Activated CD4-positive, alpha-beta T cell treated with anti-CD3 and anti-CD28 coated beads, Interleukin-2, amount 10 ng/mL, durations not matched to agents 24 days and 14 days (primary cell): Measurements from ENCODE around the gene HIC1. TPM values are rescaled to one million over a fixed set of nuclear protein-coding genes. Genes with fewer than 3 reads are reported as not detected.

Experiments used
- DNase-seq: peaks from one replicate; pipeline ENCODE4 v3.0.0; 2022
- H3K27ac Mint-ChIP-seq: one replicate; pipeline ENCODE4 v1.8.0; 2022; ENCODE audit warnings: mild to moderate bottlenecking, mixed read lengths
- H3K27me3 Mint-ChIP-seq: one replicate; pipeline ENCODE4 v1.8.0; 2022; ENCODE audit warnings: mixed read lengths
- H3K36me3 Mint-ChIP-seq: one replicate; pipeline ENCODE4 v1.8.0; 2022; ENCODE audit warnings: low read depth, mild to moderate bottlenecking, mixed read lengths
- H3K4me1 Mint-ChIP-seq: one replicate; pipeline ENCODE4 v1.8.0; 2021; ENCODE audit warnings: mixed read lengths
- H3K4me3 Mint-ChIP-seq: one replicate; pipeline ENCODE4 v1.8.0; 2022; ENCODE audit warnings: mild to moderate bottlenecking, moderate library complexity, mixed read lengths
- H3K9me3 Mint-ChIP-seq: one replicate; pipeline ENCODE4 v1.8.0; 2021; ENCODE audit warnings: mixed read lengths
- intact Hi-C: fragments of 100-400 bp; cut with micrococcal nuclease; formaldehyde crosslinking; loops from one replicate; pipeline ENCODE4 v1.15.1; 2023
- total RNA-seq: library from RNA; stranded (reverse); gene quantifications from 2 replicates; pipeline ENCODE4 v1.2.3, GENCODE V29; 2022

Gene HIC1
- total RNA-seq, 1 donor from 2014 or later, result 51.6 TPM

GRCh38 chr17:2057175-2057759 is 2.4 kb downstream of the HIC1 start:
- no peaks in the 10 kb centered on the region for H3K9me3 Mint-ChIP-seq
- peaks cover 28% of the 10 kb centered on the region for H3K36me3 Mint-ChIP-seq
- intact Hi-C loops, result no loop called here
- peak; percentile 76 for DNase-seq
- H3K4me1 Mint-ChIP-seq, result peaks cover 32% of the 10 kb centered on the region
- peaks cover 2% of the 10 kb centered on the region for H3K27me3 Mint-ChIP-seq
- no peak overlapping the region for H3K27ac Mint-ChIP-seq
- peak overlapping the region; percentile 32 for H3K4me3 Mint-ChIP-seq

GRCh38 chr17:2057760-2058585 is 3.1 kb downstream of the HIC1 start:
- H3K9me3 Mint-ChIP-seq, result no peaks in the 10 kb centered on the region
- peaks cover 2% of the 10 kb centered on the region for H3K27me3 Mint-ChIP-seq
- peaks cover 36% of the 10 kb centered on the region for H3K4me1 Mint-ChIP-seq
- peak overlapping the region; percentile 67 for H3K4me3 Mint-ChIP-seq
- H3K36me3 Mint-ChIP-seq, result peaks cover 34% of the 10 kb centered on the region
- peak; percentile 77 for DNase-seq
- intact Hi-C loops, result no loop called here
- peak overlapping the region; percentile 85 for H3K27ac Mint-ChIP-seq

GRCh38 chr17:2058586-2059546 is 4.0 kb downstream of the HIC1 start:
- intact Hi-C loops, result no loop called here
- Mint-ChIP-seq H3K4me3 (peak overlapping the region; percentile 85), H3K4me1 (peaks cover 38% of the 10 kb centered on the region), H3K36me3 (peaks cover 38% of the 10 kb centered on the region), H3K9me3 (no peaks in the 10 kb centered on the region), H3K27me3 (no peaks in the 10 kb centered on the region), H3K27ac (peak overlapping the region; percentile 85)
- peak; percentile 93 for DNase-seq

GRCh38 chr17:2059547-2060384 is 4.9 kb downstream of the HIC1 start:
- H3K36me3 Mint-ChIP-seq, result peaks cover 41% of the 10 kb centered on the region
- no peaks in the 10 kb centered on the region for H3K9me3 Mint-ChIP-seq
- DNase-seq, result no peak
- H3K27me3 Mint-ChIP-seq, result no peaks in the 10 kb centered on the region
- H3K4me1 Mint-ChIP-seq, result peaks cover 36% of the 10 kb centered on the region
- intact Hi-C loops, result no loop called here
- H3K4me3 Mint-ChIP-seq, result peak overlapping the region; percentile 85
- peak overlapping the region; percentile 85 for H3K27ac Mint-ChIP-seq

- Mint-ChIP-seq H3K27ac (peak overlapping the region; percentile 85), H3K4me3 (peak overlapping the region; percentile 85), H3K27me3 (no peaks in the 10 kb centered on the region), H3K4me1 (peaks cover 40% of the 10 kb centered on the region), H3K9me3 (no peaks in the 10 kb centered on the region), H3K36me3 (peaks cover 43% of the 10 kb centered on the region)
- intact Hi-C loops, result no loop called here
- no peak for DNase-seq
These were observed 5.4 kb downstream of the HIC1 start for GRCh38 chr17:2060385-2060658.

GRCh38 chr17:2060681-2061440 is 6.0 kb downstream of the HIC1 start:
- Mint-ChIP-seq H3K4me3 (peak overlapping the region; percentile 85), H3K9me3 (no peaks in the 10 kb centered on the region), H3K36me3 (peaks cover 47% of the 10 kb centered on the region), H3K27ac (peak overlapping the region; percentile 85), H3K4me1 (peaks cover 40% of the 10 kb centered on the region), H3K27me3 (no peaks in the 10 kb centered on the region)
- no peak for DNase-seq
- intact Hi-C loops, result no loop called here

- DNase-seq, result no peak
- no peak overlapping the region for H3K4me3 Mint-ChIP-seq
- peaks cover 40% of the 10 kb centered on the region for H3K4me1 Mint-ChIP-seq
- H3K9me3 Mint-ChIP-seq, result no peaks in the 10 kb centered on the region
- H3K27ac Mint-ChIP-seq, result peak overlapping the region; percentile 76
- intact Hi-C loops, result no loop called here
- H3K36me3 Mint-ChIP-seq, result peaks cover 51% of the 10 kb centered on the region
- H3K27me3 Mint-ChIP-seq, result no peaks in the 10 kb centered on the region
These were observed 6.6 kb downstream of the HIC1 start for GRCh38 chr17:2061441-2061958.

- Mint-ChIP-seq H3K27me3 (no peaks in the 10 kb centered on the region), H3K4me1 (peaks cover 45% of the 10 kb centered on the region), H3K36me3 (peaks cover 54% of the 10 kb centered on the region), H3K9me3 (no peaks in the 10 kb centered on the region), H3K27ac (peak overlapping the region; percentile 76), H3K4me3 (no peak overlapping the region)
- no peak for DNase-seq
- intact Hi-C loops, result no loop called here
These were observed 7.8 kb downstream of the HIC1 start for GRCh38 chr17:2062571-2063183.

GRCh38 chr17:2063261-2064146 is 8.6 kb downstream of the HIC1 start:
- H3K36me3 Mint-ChIP-seq, result peaks cover 56% of the 10 kb centered on the region
- DNase-seq, result peak; percentile 63
- no peaks in the 10 kb centered on the region for H3K27me3 Mint-ChIP-seq
- peak overlapping the region; percentile 76 for H3K27ac Mint-ChIP-seq
- H3K4me3 Mint-ChIP-seq, result no peak overlapping the region
- peaks cover 52% of the 10 kb centered on the region for H3K4me1 Mint-ChIP-seq
- no peaks in the 10 kb centered on the region for H3K9me3 Mint-ChIP-seq
- intact Hi-C loops, result no loop called here

- peaks cover 58% of the 10 kb centered on the region for H3K4me1 Mint-ChIP-seq
- no peaks in the 10 kb centered on the region for H3K27me3 Mint-ChIP-seq
- H3K36me3 Mint-ChIP-seq, result peaks cover 62% of the 10 kb centered on the region
- no peaks in the 10 kb centered on the region for H3K9me3 Mint-ChIP-seq
- intact Hi-C loops, result no loop called here
- no peak overlapping the region for H3K4me3 Mint-ChIP-seq
- peak overlapping the region; percentile 68 for H3K27ac Mint-ChIP-seq
- no peak for DNase-seq
These were observed 9.2 kb downstream of the HIC1 start for GRCh38 chr17:2064147-2064489.

GRCh38 chr17:2064520-2064971 is 9.6 kb downstream of the HIC1 start:
- Mint-ChIP-seq H3K27ac (peak overlapping the region; percentile 75), H3K4me1 (peaks cover 60% of the 10 kb centered on the region), H3K36me3 (peaks cover 61% of the 10 kb centered on the region), H3K9me3 (no peaks in the 10 kb centered on the region), H3K27me3 (no peaks in the 10 kb centered on the region), H3K4me3 (no peak overlapping the region)
- peak; percentile 62 for DNase-seq
- intact Hi-C loops, result no loop called here
